GM18873 (cell line): ENCODE measurements around the gene ERAL1.
A peak's percentile ranks its signal among the peaks of the same experiment; 100 is the strongest.
"Not testable (repeated sequence)": the region's sequence is repeated elsewhere in the genome, so short reads cannot be mapped to it uniquely, and the experiment has no call there.

Experiments
- ATAC-seq: cut with Tn5 transposase; IDR thresholded peaks from one replicate; pipeline ENCODE4 v1.9.1; 2021; ENCODE audit warnings: mild to moderate bottlenecking, moderate library complexity, moderate number of reproducible peaks; ENCODE audit not compliant: unreplicated experiment, low FRiP score

ERAL1 gene

GRCh38 chr17:28896884-28897768 is 42.3 kb downstream of the ERAL1 start, which contains the start of gene FLOT2:
Gene FLOT2 (minus strand): TSS chr17:28897733. CDS start chr17:28897574, 159 bp downstream.
- no peak for ATAC-seq

DNA sequence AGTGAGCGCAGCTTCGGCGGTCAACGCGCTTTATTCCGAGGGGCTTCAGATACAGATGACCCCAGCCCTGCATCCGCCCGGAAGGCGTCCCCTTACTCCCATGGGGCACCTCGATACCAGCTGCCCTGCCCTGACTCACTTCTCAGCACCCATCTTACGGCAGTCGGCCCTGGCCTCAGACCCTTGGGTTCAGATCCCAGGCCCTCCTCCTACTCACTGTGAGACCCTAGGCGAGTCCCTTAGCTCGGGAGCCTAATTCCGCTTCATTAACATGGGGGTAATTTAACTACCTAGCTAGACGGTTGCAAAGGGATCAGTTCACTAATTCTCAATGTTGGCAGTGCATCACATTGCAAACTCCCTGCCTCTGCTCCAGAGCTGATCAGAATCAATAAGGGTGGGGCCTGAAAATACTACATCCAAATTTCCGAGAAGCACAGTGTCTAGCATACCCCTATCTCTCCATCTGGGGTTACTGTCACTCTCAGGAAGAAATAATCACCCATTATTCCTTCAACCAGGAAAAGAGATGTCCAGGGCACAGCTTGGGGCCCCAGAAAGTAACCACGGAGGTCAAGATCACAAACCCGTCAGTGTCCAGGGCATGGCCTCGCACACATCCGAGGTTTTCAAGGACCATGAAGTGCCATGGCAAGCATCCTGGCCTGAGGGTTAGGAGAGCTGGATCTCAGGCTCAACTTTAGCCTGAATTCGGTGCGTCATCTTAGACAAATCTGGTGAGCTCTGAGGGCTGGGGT is 43.1 kb downstream of the ERAL1 start:
- no peak for ATAC-seq

GRCh38 chr17:28898527-28898955 is 43.7 kb downstream of the ERAL1 start:
- no peak for ATAC-seq

DNA sequence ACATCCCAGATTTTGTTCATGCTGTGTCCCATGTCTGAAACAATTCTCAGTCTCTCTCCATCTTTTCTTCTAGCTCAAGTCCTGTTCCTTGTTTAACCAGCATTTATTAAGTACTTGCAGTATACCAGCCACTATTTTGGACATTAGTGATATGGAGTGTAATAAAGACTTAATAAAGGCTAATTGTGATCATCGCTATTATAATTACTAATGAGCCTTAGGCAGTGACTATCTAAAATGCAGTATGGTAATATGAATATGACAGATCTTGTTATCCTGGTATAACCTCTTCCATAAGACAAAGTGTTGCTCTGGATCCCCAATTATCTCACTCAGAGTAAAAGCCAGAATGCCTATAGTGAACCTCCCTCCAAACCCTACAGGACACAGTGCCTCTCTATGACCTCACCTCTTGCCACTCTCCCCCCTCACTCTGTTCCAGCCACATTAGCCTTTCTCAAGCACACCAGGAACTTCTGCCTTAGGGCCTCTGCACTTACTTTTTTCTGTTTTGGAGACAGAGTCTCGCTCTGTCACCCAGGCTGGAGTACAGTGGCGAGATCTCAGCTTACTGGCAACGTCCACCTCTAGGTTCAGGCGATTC is 44.5 kb downstream of the ERAL1 start:
- ATAC-seq, result no peak

GRCh38 chr17:28900986-28901726 is 46.3 kb downstream of the ERAL1 start:
- no peak for ATAC-seq

DNA sequence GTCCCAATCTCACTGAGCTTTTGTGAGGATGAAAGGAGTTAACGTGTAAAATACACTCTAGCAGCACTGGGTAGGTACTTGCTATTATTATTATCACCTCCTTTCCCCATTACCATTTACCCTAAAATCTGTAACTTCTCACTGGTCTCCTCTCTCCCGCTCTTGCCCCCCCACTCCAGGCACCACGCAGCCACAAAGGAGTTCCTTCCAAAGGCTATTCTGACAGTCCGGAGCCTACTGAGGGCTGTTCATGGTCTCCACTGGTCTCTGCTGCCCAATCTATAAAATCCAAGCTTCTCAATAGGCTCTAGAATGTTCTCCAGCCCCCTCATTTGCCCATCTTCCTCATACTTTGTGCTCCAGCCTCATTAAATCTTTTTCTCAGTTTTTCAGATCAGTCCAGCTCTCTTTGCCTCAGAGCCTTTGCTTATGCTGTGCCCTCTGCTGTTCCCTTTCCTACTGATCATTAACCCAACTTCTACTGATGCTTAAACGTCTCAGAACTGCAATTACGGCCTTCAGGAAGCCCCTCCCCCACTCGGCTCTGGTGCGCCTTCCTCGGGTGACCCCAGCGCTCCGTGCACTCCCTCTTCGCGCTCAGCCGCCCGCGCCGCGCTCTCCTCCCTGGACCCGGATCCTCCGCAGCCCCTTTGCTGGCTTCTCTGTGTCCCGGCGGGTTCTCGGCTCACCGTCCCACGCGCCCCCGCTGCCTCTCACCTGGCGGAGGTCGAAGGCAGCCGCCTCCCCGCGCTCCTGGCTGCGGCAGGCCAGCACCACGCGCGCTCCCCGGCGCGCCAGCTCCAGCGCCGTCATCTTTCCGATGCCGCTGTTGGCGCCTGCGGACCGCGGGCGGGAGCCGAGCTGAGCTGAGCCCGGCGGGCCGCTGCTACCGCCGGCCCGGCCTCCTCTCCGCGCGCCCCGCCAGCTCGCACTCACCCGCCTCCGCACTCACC is 47.3 kb downstream of the ERAL1 start:
- peak; percentile 31 for ATAC-seq

GRCh38 chr17:28902819-28903545 is 48.2 kb downstream of the ERAL1 start, which contains the start of gene DHRS13:
Gene DHRS13 (minus strand): TSS chr17:28903079. CDS start chr17:28902944, 135 bp downstream.
- peak; percentile 69 for ATAC-seq

GRCh38 chr17:28903546-28903841 is 48.7 kb downstream of the ERAL1 start:
- ATAC-seq, result not testable (repeated sequence)

GRCh38 chr17:28904800-28905199 is 50.0 kb downstream of the ERAL1 start:
- ATAC-seq, result no peak

DNA sequence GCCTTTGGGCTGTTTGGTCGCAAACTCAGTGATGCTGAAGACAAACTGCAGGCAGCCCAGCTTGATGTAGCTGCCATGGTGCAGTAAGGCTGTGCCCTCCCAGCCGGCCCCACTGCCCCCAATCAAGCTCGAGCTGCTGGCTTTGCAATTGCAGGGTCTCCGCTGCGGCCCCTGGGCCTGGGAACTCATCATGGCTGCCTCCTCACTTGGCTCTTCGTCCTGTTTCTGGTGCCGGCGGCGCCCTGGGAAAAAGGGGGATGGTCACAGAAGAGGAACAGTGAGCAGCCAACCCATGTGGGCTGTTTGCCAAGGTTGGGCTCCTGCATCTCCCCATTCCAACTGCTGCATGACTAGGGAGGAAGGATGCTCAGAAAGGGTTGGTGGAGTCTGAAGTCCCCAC is 51.5 kb downstream of the ERAL1 start:
- no peak for ATAC-seq

GRCh38 chr17:28906706-28907438 is 52.1 kb downstream of the ERAL1 start:
- no peak for ATAC-seq

GRCh38 chr17:28907709-28908475 is 53.1 kb downstream of the ERAL1 start:
- no peak for ATAC-seq

DNA sequence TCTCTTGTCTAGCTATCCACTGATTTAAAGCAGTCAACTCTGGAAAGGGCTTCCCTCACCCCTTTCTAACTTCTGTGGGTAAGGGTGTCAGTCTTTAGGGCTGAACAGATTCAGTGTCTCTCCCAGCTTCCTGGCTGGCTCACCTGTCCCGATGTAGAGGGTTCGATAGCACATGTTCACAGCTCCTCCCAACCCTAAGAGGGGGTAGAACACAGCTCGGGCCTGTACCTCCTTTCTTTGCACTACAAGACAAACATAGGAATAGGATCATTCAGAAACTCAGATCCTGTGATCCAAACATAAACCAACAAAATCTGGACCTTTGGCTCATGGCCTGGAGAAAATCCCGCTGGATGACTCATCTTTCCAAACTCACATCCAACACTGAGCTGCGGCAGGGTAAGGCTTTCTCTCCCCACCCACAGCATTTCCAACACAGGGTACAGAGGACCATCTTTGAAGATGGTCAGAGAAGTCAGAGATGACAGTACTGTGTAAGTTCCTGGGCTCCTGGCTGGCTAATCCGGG is 53.9 kb downstream of the ERAL1 start:
- no peak for ATAC-seq

DNA sequence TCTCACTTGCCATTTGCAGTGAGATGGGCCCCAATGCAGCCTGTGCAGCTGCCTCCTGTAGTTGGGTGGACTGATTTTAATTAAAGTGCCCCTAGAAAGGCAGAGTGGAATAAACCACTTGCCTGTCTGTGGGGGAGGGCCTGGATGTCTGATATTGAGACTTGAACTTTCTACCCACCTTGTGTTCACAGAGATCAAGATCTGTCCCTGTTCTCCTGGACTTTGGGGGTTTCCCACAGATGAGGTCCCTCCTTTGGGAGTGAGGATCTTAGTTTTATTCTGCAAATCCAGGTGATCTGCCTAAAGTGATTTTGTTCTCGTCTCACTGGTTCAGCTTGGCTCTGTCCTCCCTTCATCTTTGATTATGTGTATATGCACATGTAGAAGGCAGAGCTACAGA is 55.7 kb downstream of the ERAL1 start:
- ATAC-seq, result no peak
